Right lobe of liver (tissue), 6 donors: ENCODE measurements around the gene CAMK2N1. TPM values are rescaled to one million over a fixed set of nuclear protein-coding genes. Genes with fewer than 3 reads are reported as not detected.

Experiments used
- ATAC-seq, 4 donors: fragments of 200-7000 bp; cut with Tn5 transposase; one replicate each; pipeline ENCODE4 v1.9.1; 2020; ENCODE audit warnings: mild to moderate bottlenecking in 4 of 4, moderate library complexity in 4 of 4
- DNase-seq, 3 donors: peaks; one replicate each; pipeline ENCODE4 v3.0.0-alpha.2; 2020
- H3K27ac ChIP-seq, 3 donors: fragments of 200-600 bp; one replicate each; pipeline ENCODE4 v1.8.0; 2022
- H3K27me3 ChIP-seq, 2 donors: fragments of 200-600 bp; one replicate each; pipeline ENCODE4 v1.8.0; 2022
- H3K36me3 ChIP-seq, 4 donors: fragments of 200-600 bp; sonication (generic) in 1 of 4; one replicate each; pipeline versions ENCODE4 v1.5.1 to v1.8.0; 2017 to 2022; ENCODE audit warnings: control low read depth in 1 of 4
- H3K4me1 ChIP-seq, 4 donors: fragments of 200-600 bp; sonication (generic) in 1 of 4; one replicate each; pipeline versions ENCODE4 v1.5.1 to v1.8.0; 2017 to 2022; ENCODE audit warnings: control low read depth in 1 of 4
- H3K4me3 ChIP-seq, 3 donors: fragments of 200-600 bp; one replicate each; pipeline ENCODE4 v1.8.0; 2022
- H3K9me3 ChIP-seq, 4 donors: fragments of 200-600 bp; sonication (generic) in 1 of 4; one replicate each; pipeline versions ENCODE4 v1.5.1 to v1.8.0; 2017 to 2022; ENCODE audit warnings: control low read depth in 1 of 4
- POLR2A ChIP-seq: fragments of 450-650 bp; IDR thresholded peaks from one replicate; pipeline ENCODE4 v1.6.1; 2017; ENCODE audit warnings: antibody characterized with exemption, mild to moderate bottlenecking
- WGBS: methylation state at CpG from one replicate; pipeline ENCODE4 v1.1.6; 2018; ENCODE audit warnings: low coverage, low lambda C conversion rate; ENCODE audit not compliant: insufficient coverage; ENCODE audit errors: missing lambda C conversion rate; 5-methylcytosine and 5-hydroxymethylcytosine counted together
- intact Hi-C, 2 donors: fragments of 100-400 bp; cut with DNase I; formaldehyde crosslinking; loops; one replicate each; pipeline versions ENCODE4 v1.11.2 to v1.14.1; 2022
- total RNA-seq, 6 experiments: library from RNA; depleted of rRNA in 2 of 6; stranded (reverse); fragments of >200 nt in 2 of 6; fragmentation: NEBNext Ultra II Directional in 3 of 6; extraction: Animal tissue kit (Norgen Biotek cat#: 25700) in 3 of 6; gene quantifications; one replicate each; pipeline versions ENCODE4 v1.1.0 to v1.2.4, GENCODE V29; 2016 to 2023
- TF ChIP-seq, protein P1 (sequence below), 4 donors: fragments of 200-600 bp in 3 of 4; fragments of 450-650 bp in 1 of 4; IDR thresholded peaks; one replicate each; pipeline versions ENCODE4 v1.5.1 to v1.8.0; 2016 to 2022; ENCODE audit warnings: antibody characterized with exemption in 4 of 4, mild to moderate bottlenecking in 2 of 4
- donor health status: DM: no; HTN: yes; CAD: no.
- donor health status: DM: no; HTN: no; CAD: no.
- donor health status: DM: no; HTN: no; CAD: no.
- donor health status: DM: no; HTN: yes; CAD: no.
- donor health status: DM: no; HTN: yes; CAD: no.

CAMK2N1 gene
- total RNA-seq, 6 experiments from 2014 or later: 10.4 to 30.2 (median 20.1) TPM

DNA sequence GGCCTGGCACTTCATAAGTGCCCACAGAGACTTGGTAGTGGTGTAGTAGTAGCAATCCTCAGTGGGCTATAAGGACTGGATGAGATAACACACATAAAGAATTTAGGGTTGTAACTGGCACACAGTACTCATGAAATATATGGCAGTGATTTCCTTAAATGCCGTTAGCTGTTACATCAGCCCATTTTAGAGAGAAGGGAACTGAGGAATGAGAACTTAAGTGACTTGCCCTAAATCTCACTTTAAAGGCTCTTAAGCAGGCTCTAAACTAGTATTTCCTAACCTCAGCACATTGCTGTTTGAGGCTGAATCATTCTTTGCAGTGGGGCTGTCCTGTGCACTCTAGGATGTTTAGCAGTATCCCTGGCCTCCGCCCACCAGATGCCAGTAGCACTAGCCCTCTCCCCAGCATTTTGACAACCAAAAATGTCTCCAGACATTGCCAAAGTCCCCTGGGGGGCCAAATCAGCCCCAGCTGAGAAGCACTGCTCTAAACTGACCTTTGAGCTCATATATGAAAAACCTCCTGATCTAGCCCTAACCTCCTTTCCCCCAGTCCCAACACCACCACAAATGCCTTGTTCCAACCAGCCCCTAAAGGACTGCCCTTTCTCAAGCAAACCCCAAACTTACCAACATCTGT lies 11.6 kb downstream of the CAMK2N1 start:
- 60% methylated on average over 1 of the region's 2 CpGs for WGBS
- no peaks in the 10 kb centered on the region for H3K9me3 ChIP-seq
- no peaks in the 10 kb centered on the region for H3K27me3 ChIP-seq
- H3K36me3 ChIP-seq: no peaks in the 10 kb centered on the region
- no peak overlapping the region for H3K4me3 ChIP-seq
- TF ChIP-seq, protein P1, sequence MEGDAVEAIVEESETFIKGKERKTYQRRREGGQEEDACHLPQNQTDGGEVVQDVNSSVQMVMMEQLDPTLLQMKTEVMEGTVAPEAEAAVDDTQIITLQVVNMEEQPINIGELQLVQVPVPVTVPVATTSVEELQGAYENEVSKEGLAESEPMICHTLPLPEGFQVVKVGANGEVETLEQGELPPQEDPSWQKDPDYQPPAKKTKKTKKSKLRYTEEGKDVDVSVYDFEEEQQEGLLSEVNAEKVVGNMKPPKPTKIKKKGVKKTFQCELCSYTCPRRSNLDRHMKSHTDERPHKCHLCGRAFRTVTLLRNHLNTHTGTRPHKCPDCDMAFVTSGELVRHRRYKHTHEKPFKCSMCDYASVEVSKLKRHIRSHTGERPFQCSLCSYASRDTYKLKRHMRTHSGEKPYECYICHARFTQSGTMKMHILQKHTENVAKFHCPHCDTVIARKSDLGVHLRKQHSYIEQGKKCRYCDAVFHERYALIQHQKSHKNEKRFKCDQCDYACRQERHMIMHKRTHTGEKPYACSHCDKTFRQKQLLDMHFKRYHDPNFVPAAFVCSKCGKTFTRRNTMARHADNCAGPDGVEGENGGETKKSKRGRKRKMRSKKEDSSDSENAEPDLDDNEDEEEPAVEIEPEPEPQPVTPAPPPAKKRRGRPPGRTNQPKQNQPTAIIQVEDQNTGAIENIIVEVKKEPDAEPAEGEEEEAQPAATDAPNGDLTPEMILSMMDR (IDR thresholded peaks at IDR 0.05): no peak
- no peak for TF ChIP-seq POLR2A
- H3K27ac ChIP-seq: no peak overlapping the region
- ATAC-seq (no peak), DNase-seq (no peak)
- intact Hi-C loops: no loop called here
- peaks cover 3 to 44% (median 21%) of the 10 kb centered on the region in 4 donors for H3K4me1 ChIP-seq

DNA sequence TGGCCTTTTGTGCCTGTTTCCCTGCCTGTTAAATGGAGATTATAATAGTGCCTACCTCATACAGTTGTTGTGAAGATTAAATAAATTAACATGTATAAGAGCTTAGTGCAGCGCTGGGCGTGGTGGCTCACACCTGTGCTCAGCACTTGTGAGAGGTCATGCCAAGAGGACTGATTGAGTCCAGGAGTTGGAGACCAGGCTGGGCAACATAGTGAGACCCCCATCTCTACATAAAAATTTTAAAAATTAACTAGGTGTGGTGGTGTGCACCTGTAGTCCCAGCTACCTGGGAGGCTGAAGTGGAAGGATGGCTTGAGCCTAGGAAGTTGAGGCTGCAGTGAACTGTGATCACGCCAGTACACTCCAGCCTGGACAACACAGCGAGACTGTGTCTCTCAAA lies 12.1 kb downstream of the CAMK2N1 start:
- peaks cover 3 to 38% (median 20%) of the 10 kb centered on the region in 4 donors for H3K4me1 ChIP-seq

DNA sequence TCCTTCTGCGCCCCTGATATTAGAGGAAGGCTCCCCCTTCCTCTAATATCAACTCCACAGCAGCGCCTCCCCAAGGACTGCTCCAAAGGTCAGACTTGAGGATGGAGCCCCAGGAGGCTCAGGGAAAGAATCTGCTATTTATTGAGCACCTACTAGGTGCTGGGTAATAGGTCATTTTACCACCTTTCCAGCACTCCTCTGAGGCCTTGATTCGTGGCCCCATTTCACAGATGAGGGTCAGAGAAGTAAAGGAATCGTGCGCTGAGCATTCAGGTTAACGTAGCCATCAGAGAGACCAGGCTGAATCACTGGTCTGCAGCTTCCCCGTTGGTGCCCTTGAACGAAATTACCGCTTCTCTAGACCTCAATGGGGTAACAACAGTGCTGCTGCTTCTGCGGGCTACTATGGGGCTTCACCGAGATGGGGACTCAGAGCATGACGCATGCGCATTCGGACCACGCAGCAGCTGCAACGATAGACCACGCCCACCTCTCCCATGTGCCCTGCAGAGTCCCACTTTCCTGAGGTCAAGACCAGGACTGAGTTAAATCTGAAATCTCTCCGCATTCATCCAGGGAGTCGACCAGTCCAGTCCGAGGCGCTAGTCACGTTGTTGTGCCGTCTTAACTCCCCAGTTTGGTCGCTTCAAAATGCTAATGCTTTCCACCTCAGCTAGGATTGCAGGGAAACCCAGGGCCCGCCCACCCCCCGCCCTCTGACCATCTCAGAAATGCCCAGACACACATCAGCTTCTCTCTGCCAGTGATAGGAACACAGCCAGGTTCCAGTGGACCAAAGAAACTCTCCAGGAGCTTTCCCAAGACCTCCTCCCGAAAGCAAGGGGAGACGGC lies 12.9 kb downstream of the CAMK2N1 start:
- no peak for TF ChIP-seq POLR2A
- TF ChIP-seq, protein P1 (IDR thresholded peaks at IDR 0.05): no peak
- Histone ChIP-seq H3K36me3 (no peaks in the 10 kb centered on the region), H3K9me3 (no peaks in the 10 kb centered on the region), H3K27me3 (no peaks in the 10 kb centered on the region), H3K4me3 (no peak overlapping the region), H3K27ac (no peak overlapping the region), H3K4me1 (peaks cover 3 to 30% (median 16%) of the 10 kb centered on the region in 4 donors)
- peak; percentile 18 to 57 (median 48) for ATAC-seq
- intact Hi-C loops: no loop called here
- WGBS: 18% methylated on average over 19 of the region's 28 CpGs
- DNase-seq: peak; percentile 71 to 80 (median 76)

More for the DNA sequence above, 12.1 kb downstream of the CAMK2N1 start:
- TF ChIP-seq POLR2A: no peak
- TF ChIP-seq, protein P1 (IDR thresholded peaks at IDR 0.05): no peak
- H3K9me3 ChIP-seq: no peaks in the 10 kb centered on the region
- intact Hi-C loops: no loop called here
- no peaks in the 10 kb centered on the region for H3K27me3 ChIP-seq
- DNase-seq (no peak), ATAC-seq (no peak)
- no peak overlapping the region for H3K4me3 ChIP-seq
- no peaks in the 10 kb centered on the region for H3K36me3 ChIP-seq
- H3K27ac ChIP-seq: no peak overlapping the region
- 94% methylated on average over 4 of the region's 4 CpGs for WGBS

DNA sequence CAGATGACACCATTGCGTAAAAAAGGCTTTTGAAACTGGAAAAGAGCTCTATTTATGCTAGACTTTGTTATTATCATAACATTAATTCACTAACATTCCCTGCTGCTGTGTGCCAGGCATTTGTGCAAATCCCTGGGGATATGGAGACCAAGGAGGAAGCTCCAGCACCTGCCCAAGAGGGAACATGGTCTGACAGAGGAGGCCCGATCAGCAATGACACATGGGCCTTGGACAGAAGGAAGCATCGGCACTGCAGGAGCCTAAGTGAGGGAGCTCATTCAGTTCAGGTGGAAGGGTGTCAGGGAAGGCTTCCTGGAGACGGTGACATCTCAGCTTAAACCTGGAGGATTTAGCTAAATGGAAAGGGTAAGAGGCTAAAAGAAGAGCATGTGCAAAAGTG lies 13.9 kb downstream of the CAMK2N1 start:
- no peaks in the 10 kb centered on the region for H3K36me3 ChIP-seq
- WGBS: 88% methylated on average over 3 of the region's 4 CpGs
- no peaks in the 10 kb centered on the region for H3K27me3 ChIP-seq

More for the DNA sequence above, 13.9 kb downstream of the CAMK2N1 start:
- intact Hi-C loops: no loop called here
- ATAC-seq: no peak
- H3K4me3 ChIP-seq: no peak overlapping the region
- H3K4me1 ChIP-seq: peaks cover 3 to 21% (median 12%) of the 10 kb centered on the region in 4 donors
- no peak for TF ChIP-seq POLR2A
- TF ChIP-seq, protein P1 (IDR thresholded peaks at IDR 0.05): no peak
- H3K27ac ChIP-seq: no peak overlapping the region
- no peaks in the 10 kb centered on the region for H3K9me3 ChIP-seq
- DNase-seq: no peak
